ENCODE measurements around the gene MAP2K2.
A peak's percentile ranks its signal among the peaks of the same experiment; 100 is the strongest.

The MAP2K2 gene

GRCh38 chr19:4065430-4066175 is 58.3 kb downstream of the MAP2K2 start:
- Histone ChIP-seq H3K9me3 (ENCODE audit: control insufficient read depth, insufficient read depth, low read depth, low read length) (no peaks in the 10 kb centered on the region), H3K4me3 (ENCODE audit: low read depth, low read length) (peak overlapping the region; percentile 70), H3K27ac (ENCODE audit: extremely low read depth, low read depth, low read length) (peak overlapping the region; percentile 96; the same call in 1 of the 2 replicates), H3K36me3 (ENCODE audit: control insufficient read depth in 2 of 2, insufficient read depth in 1 of 2, low read length in 2 of 2) (peaks cover 0 to 21% of the 10 kb centered on the region in 2 experiments; a peak in 1 of 3 replicates), H3K4me1 (ENCODE audit: control insufficient read depth, insufficient read depth, low read length) (peaks cover 4% of the 10 kb centered on the region; the same call in 1 of the 2 replicates)
- TF ChIP-seq PBX3 (CRISPR knock-in tag; IDR thresholded peaks at IDR 0.05) (peak; percentile 95), SP3 (tag by site-specific recombination; IDR thresholded peaks at IDR 0.05) (peak; percentile 89), ZNF585B (tag by site-specific recombination; IDR thresholded peaks at IDR 0.05) (no peak), ZFHX2 (tag by site-specific recombination; conservative IDR thresholded peaks at IDR 0.05) (peak; percentile 59; the same call in 1 of the 2 replicates), ZNF121 (tag by site-specific recombination; IDR thresholded peaks at IDR 0.05) (no peak), SP2 (tag by site-specific recombination; IDR thresholded peaks at IDR 0.05) (peak; percentile 76), KLF9 (tag by site-specific recombination; IDR thresholded peaks at IDR 0.05; ENCODE audit: low read depth) (peak; percentile 62; the same call in 1 of the 2 replicates), KLF1 (tag by site-specific recombination; IDR thresholded peaks at IDR 0.05) (peak; percentile 14; the same call in 1 of the 2 replicates), ZNF501 (tag by site-specific recombination; IDR thresholded peaks at IDR 0.05) (no peak), KLF10 (tag by site-specific recombination; IDR thresholded peaks at IDR 0.05) (peak; percentile 77; the same call in 1 of the 2 replicates), KLF8 (tag by site-specific recombination; IDR thresholded peaks at IDR 0.05) (peak; percentile 59), EGR2 (tag by site-specific recombination; IDR thresholded peaks at IDR 0.05; ENCODE audit: low read depth) (0 out of 2 replicates have a peak, but pooled peaks have one; percentile 31), ZNF76 (tag by site-specific recombination; IDR thresholded peaks at IDR 0.05; ENCODE audit: borderline replicate concordance, low read depth) (peak; percentile 93)
- ChIA-PET POLR2A (interaction anchor here (0.6 to 1.8 kb wide), 10 partner anchors 11 to 781 kb away, joined by 3 to 7 read pairs (median 4); partner anchors contain the start of genes DAPK3, EEF2 and MRPL54), CTCF (interaction anchor here (0.5 to 1.7 kb wide), 3 partner anchors 64 to 199 kb away, joined by 3 to 4 read pairs (median 3); no protein-coding TSS in a partner anchor)

GRCh38 chr19:4064496-4065260 is 59.2 kb downstream of the MAP2K2 start:
- H3K4me3 ChIP-seq (ENCODE audit: low read depth, low read length): peak overlapping the region; percentile 53
- TF ChIP-seq ZNF777 (tag by site-specific recombination; IDR thresholded peaks at IDR 0.05; ENCODE audit: borderline replicate concordance) (no peak), REST (tag by site-specific recombination; IDR thresholded peaks at IDR 0.05) (peak; percentile 83), ZBTB10 (tag by site-specific recombination; IDR thresholded peaks at IDR 0.05) (peak; percentile 54), EGR2 (tag by site-specific recombination; IDR thresholded peaks at IDR 0.05; ENCODE audit: low read depth) (peak; percentile 60), ZSCAN5A (tag by site-specific recombination; IDR thresholded peaks at IDR 0.05) (0 out of 2 replicates have a peak, but pooled peaks have one; percentile 53), ZNF214 (tag by site-specific recombination; IDR thresholded peaks at IDR 0.05; ENCODE audit: borderline replicate concordance) (no peak), GLIS2 (tag by site-specific recombination; IDR thresholded peaks at IDR 0.05) (peak; percentile 96), ZNF202 (tag by site-specific recombination; IDR thresholded peaks at IDR 0.05; ENCODE audit: borderline replicate concordance) (0 out of 2 replicates have a peak, but pooled peaks have one; percentile 4), FEZF1 (tag by site-specific recombination; IDR thresholded peaks at IDR 0.05) (no peak)

More at GRCh38 chr19:4064496-4065260, 59.2 kb downstream of the MAP2K2 start:
- Histone ChIP-seq H3K36me3 (ENCODE audit: control insufficient read depth in 2 of 2, insufficient read depth in 1 of 2, low read length in 2 of 2) (peaks cover 0 to 21% of the 10 kb centered on the region in 2 experiments; a peak in 1 of 3 replicates), H3K27ac (ENCODE audit: extremely low read depth, low read depth, low read length) (peak overlapping the region; percentile 96), H3K4me1 (ENCODE audit: control insufficient read depth, insufficient read depth, low read length) (peaks cover 4% of the 10 kb centered on the region; the same call in 1 of the 2 replicates), H3K9me3 (ENCODE audit: control insufficient read depth, insufficient read depth, low read depth, low read length) (no peaks in the 10 kb centered on the region)
- ChIA-PET POLR2A (interaction anchor here (1.8 kb wide), 1 partner anchor 79 kb away, joined by 6 read pairs; the partner anchor contains the start of gene EEF2), CTCF (interaction anchor here (0.5 kb wide), 1 partner anchor 200 kb away, joined by 4 read pairs; no protein-coding TSS in a partner anchor)

All from HEK293 (cell line).